ENCODE data around the gene SCYGR4. TPM values are rescaled to one million over a fixed set of nuclear protein-coding genes. Genes with fewer than 3 reads are reported as not detected.

The SCYGR4 gene, protein sequence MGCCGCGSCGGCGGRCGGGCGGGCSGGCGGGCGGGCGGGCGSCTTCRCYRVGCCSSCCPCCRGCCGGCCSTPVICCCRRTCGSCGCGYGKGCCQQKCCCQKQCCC
- total RNA-seq, result not detected
- not detected for polyA plus RNA-seq

GRCh38 chr2:227617316-227618230 is at the start of gene SCYGR4:
TSS of gene SCYGR4 (plus strand) at chr2:227617498. CDS start at chr2:227617498, 0 bp downstream.
- TF ChIP-seq CTCF (IDR thresholded peaks at IDR 0.05), result no peak
- DNase-seq (no peak), FAIRE-seq (no peak), ATAC-seq (no peak)
- Histone ChIP-seq H3K36me3 (no peaks in the 10 kb centered on the region), H3K27ac (no peak within 1 kb of the TSS), H3K9me3 (no peaks in the 10 kb centered on the region), H3K4me1 (no peaks in the 10 kb centered on the region), H3K4me3 (no peak within 1 kb of the TSS), H3K27me3 (no peaks in the 10 kb centered on the region)
- WGBS, 2 donors, result 65 to 80% methylated on average over 20 of the region's 20 CpGs
- intact Hi-C loops (cut with DNase I), result no loop called here

DNA sequence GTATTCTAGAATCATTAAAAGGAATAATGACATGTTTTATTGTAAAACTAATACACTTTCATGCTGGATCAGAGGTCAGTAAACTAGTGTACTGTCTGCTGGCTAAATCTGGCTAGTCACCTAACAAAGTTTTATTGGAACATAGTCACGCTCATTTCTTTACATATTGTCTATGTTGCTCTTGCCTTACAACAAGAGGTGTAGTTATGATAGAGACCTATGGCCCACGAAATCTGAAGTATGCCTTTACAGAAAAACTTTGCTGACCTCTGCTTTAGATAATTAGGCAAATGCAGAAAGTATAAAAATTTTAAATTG is 48.5 kb upstream of the SCYGR4 start:
- 85 to 88% methylated on average over 2 of the region's 2 CpGs for WGBS, 2 donors
- TF ChIP-seq CTCF (IDR thresholded peaks at IDR 0.05), result no peak
- no peak for ATAC-seq
- intact Hi-C loops (cut with DNase I), result no loop called here
- no peaks in the 10 kb centered on the region for H3K27me3 ChIP-seq
- no peak overlapping the region for H3K4me3 ChIP-seq
- no peaks in the 10 kb centered on the region for H3K36me3 ChIP-seq
- H3K4me1 ChIP-seq, result no peaks in the 10 kb centered on the region
- FAIRE-seq, result no peak
- H3K27ac ChIP-seq, result no peak overlapping the region
- H3K9me3 ChIP-seq, result no peaks in the 10 kb centered on the region
- no peak for DNase-seq

DNA sequence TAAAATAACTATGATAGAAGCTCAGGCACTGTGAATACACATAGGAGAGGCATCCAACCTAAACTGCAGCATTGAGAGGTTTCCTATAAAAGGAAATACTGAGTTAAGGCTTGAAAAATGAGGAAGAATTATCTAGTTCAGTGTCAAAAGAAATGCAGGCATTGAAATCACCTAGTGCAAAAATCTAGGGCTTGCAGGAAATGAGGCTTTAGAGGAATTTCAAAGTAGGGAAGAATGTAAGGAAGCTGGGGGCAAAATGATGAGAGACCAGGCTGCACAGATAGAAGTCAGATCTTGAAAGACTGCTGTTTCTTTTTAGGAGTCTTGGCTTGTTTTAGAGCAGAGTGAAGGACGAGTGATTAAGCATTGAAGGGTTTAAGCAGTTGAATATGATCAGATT is 46.7 kb upstream of the SCYGR4 start:
- FAIRE-seq (no peak), DNase-seq (no peak), ATAC-seq (no peak)
- H3K4me1 ChIP-seq, result no peaks in the 10 kb centered on the region
- H3K27me3 ChIP-seq, result no peaks in the 10 kb centered on the region
- no peak for TF ChIP-seq CTCF (IDR thresholded peaks at IDR 0.05)
- no peak overlapping the region for H3K27ac ChIP-seq
- no peaks in the 10 kb centered on the region for H3K36me3 ChIP-seq
- 30 to 42% methylated on average over 1 of the region's 1 CpG for WGBS, 2 donors
- intact Hi-C loops (cut with DNase I), result no loop called here
- H3K4me3 ChIP-seq, result no peak overlapping the region
- H3K9me3 ChIP-seq, result no peaks in the 10 kb centered on the region

- H3K36me3 ChIP-seq, result no peaks in the 10 kb centered on the region
- H3K27ac ChIP-seq, result no peak overlapping the region
- no peak for ATAC-seq
- no peaks in the 10 kb centered on the region for H3K27me3 ChIP-seq
- no peak for DNase-seq
- intact Hi-C loops (cut with DNase I), result no loop called here
- H3K4me3 ChIP-seq, result no peak overlapping the region
- H3K9me3 ChIP-seq, result no peaks in the 10 kb centered on the region
- FAIRE-seq, result no peak
- no peak for TF ChIP-seq CTCF (IDR thresholded peaks at IDR 0.05)
- no peaks in the 10 kb centered on the region for H3K4me1 ChIP-seq
Observed at GRCh38 chr2:227576110-227576509, 41.2 kb upstream of the SCYGR4 start.

- Histone ChIP-seq H3K9me3 (no peaks in the 10 kb centered on the region), H3K36me3 (no peaks in the 10 kb centered on the region), H3K27ac (no peak overlapping the region), H3K4me3 (no peak overlapping the region), H3K4me1 (no peaks in the 10 kb centered on the region), H3K27me3 (no peaks in the 10 kb centered on the region)
- ATAC-seq (no peak), FAIRE-seq (no peak), DNase-seq (no peak)
- 63 to 75% methylated on average over 2 of the region's 2 CpGs for WGBS, 2 donors
- intact Hi-C loops (cut with DNase I), result no loop called here
- TF ChIP-seq CTCF (IDR thresholded peaks at IDR 0.05), result no peak
Observed at GRCh38 chr2:227576812-227577211, 40.5 kb upstream of the SCYGR4 start.

Data from pancreas (tissue), 10 donors.